HAP-1 (cell line): ENCODE measurements around the gene NUMBL.

ENCODE experiments used
- DNase-seq, 2 experiments: peaks; one replicate each; pipeline ENCODE4 v3.0.0-alpha.2; 2016 to 2020; ENCODE audit warnings: low spot score in 2 of 2
- H3K27me3 ChIP-seq: fragments of 250-450 bp; sonication (Bioruptor Pico); 2 replicates; pipeline ENCODE4 v1.5.1; 2020; ENCODE audit warnings: low read depth, mild to moderate bottlenecking, moderate library complexity
- H3K36me3 ChIP-seq: fragments of 250-450 bp; sonication (Bioruptor Pico); replicated peaks from 2 replicates; pipeline ENCODE4 v1.5.1; 2020; ENCODE audit warnings: mild to moderate bottlenecking
- H3K4me1 ChIP-seq: fragments of 250-450 bp; sonication (Bioruptor Pico); 2 replicates; pipeline ENCODE4 v1.5.1; 2020; ENCODE audit warnings: mild to moderate bottlenecking
- H3K4me3 ChIP-seq: fragments of 250-450 bp; sonication (Bioruptor Pico); 2 replicates; pipeline ENCODE4 v1.5.1; 2020; ENCODE audit warnings: mild to moderate bottlenecking, moderate library complexity
- H3K9me3 ChIP-seq: fragments of 250-450 bp; sonication (Bioruptor Pico); 2 replicates; pipeline ENCODE4 v1.5.1; 2020; ENCODE audit warnings: mild to moderate bottlenecking, moderate library complexity
- in situ Hi-C: fragments of 300-500 bp; cut with MboI; formaldehyde crosslinking; loops from 3 replicates; pipeline ENCODE4 v1.14.3; 2020; ENCODE audit warnings: low sequenced_read_pairs, inconsistent platforms, mixed read lengths

NUMBL gene

GRCh38 chr19:40705362-40705651 is 14.9 kb upstream of the NUMBL start:
- Histone ChIP-seq H3K27me3 (no peaks in the 10 kb centered on the region), H3K4me3 (no peak overlapping the region), H3K36me3 (peaks cover 44% of the 10 kb centered on the region), H3K9me3 (no peaks in the 10 kb centered on the region), H3K4me1 (no peaks in the 10 kb centered on the region)
- in situ Hi-C loops, result no loop called here
- DNase-seq, result no peak

- in situ Hi-C loops, result no loop called here
- H3K9me3 ChIP-seq, result no peaks in the 10 kb centered on the region
- no peak for DNase-seq
- H3K27me3 ChIP-seq, result no peaks in the 10 kb centered on the region
- no peak overlapping the region for H3K4me3 ChIP-seq
- H3K4me1 ChIP-seq, result no peaks in the 10 kb centered on the region
- peaks cover 39% of the 10 kb centered on the region for H3K36me3 ChIP-seq
These were observed 14.3 kb upstream of the NUMBL start for GRCh38 chr19:40704491-40705361.

- no peak for DNase-seq
- Histone ChIP-seq H3K27me3 (no peaks in the 10 kb centered on the region), H3K4me1 (no peaks in the 10 kb centered on the region), H3K4me3 (no peak overlapping the region), H3K36me3 (peaks cover 30% of the 10 kb centered on the region), H3K9me3 (no peaks in the 10 kb centered on the region)
- in situ Hi-C loops, result no loop called here
These were observed 12.7 kb upstream of the NUMBL start for GRCh38 chr19:40703029-40703755.

GRCh38 chr19:40702337-40703012 is 12.0 kb upstream of the NUMBL start:
- H3K4me3 ChIP-seq, result no peak overlapping the region
- no peaks in the 10 kb centered on the region for H3K4me1 ChIP-seq
- H3K27me3 ChIP-seq, result no peaks in the 10 kb centered on the region
- DNase-seq, result peak in 1 of 2 experiments; percentile 48
- H3K36me3 ChIP-seq, result peaks cover 30% of the 10 kb centered on the region
- in situ Hi-C loops, result no loop called here
- H3K9me3 ChIP-seq, result no peaks in the 10 kb centered on the region

GRCh38 chr19:40701758-40702157 is 11.3 kb upstream of the NUMBL start:
- Histone ChIP-seq H3K4me3 (no peak overlapping the region), H3K27me3 (no peaks in the 10 kb centered on the region), H3K36me3 (peaks cover 30% of the 10 kb centered on the region), H3K9me3 (no peaks in the 10 kb centered on the region), H3K4me1 (no peaks in the 10 kb centered on the region)
- no peak for DNase-seq
- in situ Hi-C loops, result no loop called here

GRCh38 chr19:40700083-40700482 is 9.6 kb upstream of the NUMBL start:
- in situ Hi-C loops, result no loop called here
- H3K4me3 ChIP-seq, result no peak overlapping the region
- H3K9me3 ChIP-seq, result no peaks in the 10 kb centered on the region
- H3K27me3 ChIP-seq, result no peaks in the 10 kb centered on the region
- DNase-seq, result no peak
- no peaks in the 10 kb centered on the region for H3K4me1 ChIP-seq
- H3K36me3 ChIP-seq, result peaks cover 29% of the 10 kb centered on the region

GRCh38 chr19:40697007-40697406 is 6.6 kb upstream of the NUMBL start:
- no peaks in the 10 kb centered on the region for H3K27me3 ChIP-seq
- peaks cover 14% of the 10 kb centered on the region for H3K36me3 ChIP-seq
- no peak for DNase-seq
- no peaks in the 10 kb centered on the region for H3K9me3 ChIP-seq
- in situ Hi-C loops, result no loop called here
- H3K4me1 ChIP-seq, result no peaks in the 10 kb centered on the region
- H3K4me3 ChIP-seq, result no peak overlapping the region

- H3K36me3 ChIP-seq, result peaks cover 14% of the 10 kb centered on the region
- no peaks in the 10 kb centered on the region for H3K9me3 ChIP-seq
- in situ Hi-C loops, result no loop called here
- H3K27me3 ChIP-seq, result no peaks in the 10 kb centered on the region
- no peak for DNase-seq
- no peak overlapping the region for H3K4me3 ChIP-seq
- peaks cover 6% of the 10 kb centered on the region for H3K4me1 ChIP-seq
These were observed 5.4 kb upstream of the NUMBL start for GRCh38 chr19:40695881-40696280.

- DNase-seq, result no peak
- Histone ChIP-seq H3K36me3 (peaks cover 14% of the 10 kb centered on the region), H3K27me3 (no peaks in the 10 kb centered on the region), H3K4me1 (peaks cover 14% of the 10 kb centered on the region), H3K4me3 (no peak overlapping the region), H3K9me3 (no peaks in the 10 kb centered on the region)
- in situ Hi-C loops, result no loop called here
These were observed 3.4 kb upstream of the NUMBL start for GRCh38 chr19:40693896-40694295.

GRCh38 chr19:40693150-40693788 is 2.8 kb upstream of the NUMBL start:
- in situ Hi-C loops, result no loop called here
- peaks cover 14% of the 10 kb centered on the region for H3K4me1 ChIP-seq
- H3K27me3 ChIP-seq, result no peaks in the 10 kb centered on the region
- H3K9me3 ChIP-seq, result no peaks in the 10 kb centered on the region
- no peak for DNase-seq
- H3K4me3 ChIP-seq, result no peak overlapping the region
- peaks cover 14% of the 10 kb centered on the region for H3K36me3 ChIP-seq

GRCh38 chr19:40692212-40692551 is 1.7 kb upstream of the NUMBL start:
- Histone ChIP-seq H3K4me1 (peaks cover 14% of the 10 kb centered on the region), H3K27me3 (no peaks in the 10 kb centered on the region), H3K4me3 (no peak overlapping the region), H3K9me3 (no peaks in the 10 kb centered on the region), H3K36me3 (peaks cover 14% of the 10 kb centered on the region)
- DNase-seq, result no peak
- in situ Hi-C loops, result no loop called here

GRCh38 chr19:40691421-40692211 is 1.2 kb upstream of the NUMBL start:
- H3K9me3 ChIP-seq, result no peaks in the 10 kb centered on the region
- DNase-seq, result no peak
- no peaks in the 10 kb centered on the region for H3K27me3 ChIP-seq
- peaks cover 14% of the 10 kb centered on the region for H3K4me1 ChIP-seq
- H3K36me3 ChIP-seq, result peaks cover 16% of the 10 kb centered on the region
- in situ Hi-C loops, result no loop called here
- H3K4me3 ChIP-seq, result no peak overlapping the region

- peak overlapping the region; percentile 49 for H3K4me3 ChIP-seq
- no peaks in the 10 kb centered on the region for H3K27me3 ChIP-seq
- H3K36me3 ChIP-seq, result peaks cover 21% of the 10 kb centered on the region
- in situ Hi-C loops, result no loop called here
- H3K4me1 ChIP-seq, result peaks cover 14% of the 10 kb centered on the region
- DNase-seq, result peak; percentile 85 to 96
- H3K9me3 ChIP-seq, result no peaks in the 10 kb centered on the region
These were observed 406 bp upstream of the NUMBL start for GRCh38 chr19:40690693-40691420.
